Measurements from ENCODE around the gene ALG5. TPM values are rescaled to one million over a fixed set of nuclear protein-coding genes. Genes with fewer than 3 reads are reported as not detected.

ALG5 gene
- total RNA-seq, 3 donors from 2014 or later = 24.0 to 38.6 (median 30.1) TPM

GRCh38 chr13:36966404-36966803, 32.7 kb downstream of the ALG5 start:
- no peak overlapping the region for H3K4me3 ChIP-seq
- DNase-seq = no peak
- H3K4me1 ChIP-seq (ENCODE audit: low read depth) = no peaks in the 10 kb centered on the region
- intact Hi-C loops (cut with DNase I, micrococcal nuclease) = no loop called here
- no peak for TF ChIP-seq CTCF (IDR thresholded peaks at IDR 0.05)
- no peaks in the 10 kb centered on the region for H3K36me3 ChIP-seq (ENCODE audit: low read depth)
- H3K9me3 ChIP-seq = no peaks in the 10 kb centered on the region
- no peak for ATAC-seq

- H3K9me3 ChIP-seq = no peaks in the 10 kb centered on the region
- no peak for TF ChIP-seq CTCF (IDR thresholded peaks at IDR 0.05)
- no peak for DNase-seq
- intact Hi-C loops (cut with DNase I, micrococcal nuclease) = no loop called here
- H3K4me3 ChIP-seq = no peak overlapping the region
- ATAC-seq = no peak
- H3K4me1 ChIP-seq (ENCODE audit: low read depth) = no peaks in the 10 kb centered on the region
- no peaks in the 10 kb centered on the region for H3K36me3 ChIP-seq (ENCODE audit: low read depth)
Observed at GRCh38 chr13:36965767-36966166, 33.4 kb downstream of the ALG5 start.

GRCh38 chr13:36959456-36960116, 39.6 kb downstream of the ALG5 start:
- TF ChIP-seq CTCF (IDR thresholded peaks at IDR 0.05) = no peak
- no peaks in the 10 kb centered on the region for H3K4me1 ChIP-seq (ENCODE audit: low read depth)
- ATAC-seq (no peak), DNase-seq (no peak)
- no peaks in the 10 kb centered on the region for H3K36me3 ChIP-seq (ENCODE audit: low read depth)
- intact Hi-C loops (cut with DNase I, micrococcal nuclease) = no loop called here
- H3K4me3 ChIP-seq = no peak overlapping the region
- H3K9me3 ChIP-seq = no peaks in the 10 kb centered on the region

GRCh38 chr13:36954542-36954941, 44.6 kb downstream of the ALG5 start:
- TF ChIP-seq CTCF (IDR thresholded peaks at IDR 0.05) = no peak
- intact Hi-C loops (cut with DNase I, micrococcal nuclease) = no loop called here
- Histone ChIP-seq H3K36me3 (ENCODE audit: low read depth) (peaks cover 4% of the 10 kb centered on the region), H3K9me3 (no peaks in the 10 kb centered on the region), H3K4me3 (no peak overlapping the region), H3K4me1 (ENCODE audit: low read depth) (no peaks in the 10 kb centered on the region)
- no peak for DNase-seq
- peak; percentile 54 for ATAC-seq

GRCh38 chr13:36950920-36951319, 48.2 kb downstream of the ALG5 start:
- Histone ChIP-seq H3K4me3 (no peak overlapping the region), H3K4me1 (ENCODE audit: low read depth) (no peaks in the 10 kb centered on the region), H3K36me3 (ENCODE audit: low read depth) (peaks cover 4% of the 10 kb centered on the region), H3K9me3 (no peaks in the 10 kb centered on the region)
- no peak for TF ChIP-seq CTCF (IDR thresholded peaks at IDR 0.05)
- intact Hi-C loops (cut with DNase I, micrococcal nuclease) = no loop called here
- ATAC-seq = no peak
- DNase-seq = no peak

- DNase-seq = no peak
- Histone ChIP-seq H3K4me1 (ENCODE audit: low read depth) (no peaks in the 10 kb centered on the region), H3K4me3 (no peak overlapping the region), H3K36me3 (ENCODE audit: low read depth) (peaks cover 4% of the 10 kb centered on the region), H3K9me3 (no peaks in the 10 kb centered on the region)
- ATAC-seq = no peak
- intact Hi-C loops (cut with DNase I, micrococcal nuclease) = no loop called here
- TF ChIP-seq CTCF (IDR thresholded peaks at IDR 0.05) = no peak
Observed at GRCh38 chr13:36950330-36950729, 48.8 kb downstream of the ALG5 start.

All from mucosa of descending colon (tissue), 3 donors.